ENCODE results near the gene RTCA. TPM values are rescaled to one million over a fixed set of nuclear protein-coding genes. Genes with fewer than 3 reads are reported as not detected.
A peak's percentile ranks its signal among the peaks of the same experiment; 100 is the strongest.
"Not testable (repeated sequence)": the region's sequence is repeated elsewhere in the genome, so short reads cannot be mapped to it uniquely, and the experiment has no call there.

The RTCA gene
- total RNA-seq, 1 donor from 2014 or later: 35.1 TPM

- peaks cover 14% of the 10 kb centered on the region for H3K9me3 Mint-ChIP-seq
- no peak for TF ChIP-seq CTCF (conservative IDR thresholded peaks at IDR 0.05)
- H3K27me3 Mint-ChIP-seq: no peaks in the 10 kb centered on the region
- DNase-seq (ENCODE audit: extremely low spot score, unreplicated experiment): no peak
- no peaks in the 10 kb centered on the region for H3K4me1 Mint-ChIP-seq (ENCODE audit: unreplicated experiment)
- H3K4me3 Mint-ChIP-seq: no peak overlapping the region
- no peak overlapping the region for H3K27ac Mint-ChIP-seq
- peaks cover 11% of the 10 kb centered on the region for H3K36me3 Mint-ChIP-seq
These were observed 4.3 kb upstream of the RTCA start for GRCh38 chr1:100261686-100262085.

GRCh38 chr1:100264081-100264480, 1.9 kb upstream of the RTCA start:
- H3K36me3 Mint-ChIP-seq: peaks cover 15% of the 10 kb centered on the region

GRCh38 chr1:100265562-100265930, 470 bp upstream of the RTCA start:
- Mint-ChIP-seq H3K27ac (peak overlapping the region; percentile 95), H3K4me1 (ENCODE audit: unreplicated experiment) (peaks cover 4% of the 10 kb centered on the region), H3K4me3 (peak overlapping the region; percentile 98), H3K9me3 (peaks cover 14% of the 10 kb centered on the region), H3K27me3 (no peaks in the 10 kb centered on the region), H3K36me3 (peaks cover 20% of the 10 kb centered on the region)
- no peak for DNase-seq (ENCODE audit: extremely low spot score, unreplicated experiment)
- no peak for TF ChIP-seq CTCF (conservative IDR thresholded peaks at IDR 0.05)

More at GRCh38 chr1:100264081-100264480, 1.9 kb upstream of the RTCA start:
- H3K9me3 Mint-ChIP-seq: peaks cover 14% of the 10 kb centered on the region
- not testable (repeated sequence) for DNase-seq (ENCODE audit: extremely low spot score, unreplicated experiment); H3K27me3 Mint-ChIP-seq; H3K27ac Mint-ChIP-seq; H3K4me1 Mint-ChIP-seq (ENCODE audit: unreplicated experiment)
- H3K4me3 Mint-ChIP-seq: peak overlapping the region; percentile 65

GRCh38 chr1:100266741-100267140, 725 bp downstream of the RTCA start:
- TF ChIP-seq CTCF (conservative IDR thresholded peaks at IDR 0.05): no peak
- Mint-ChIP-seq H3K9me3 (peaks cover 9% of the 10 kb centered on the region), H3K27me3 (no peaks in the 10 kb centered on the region), H3K27ac (peak overlapping the region; percentile 95), H3K4me1 (ENCODE audit: unreplicated experiment) (peaks cover 4% of the 10 kb centered on the region), H3K36me3 (peaks cover 26% of the 10 kb centered on the region), H3K4me3 (peak overlapping the region; percentile 98)
- no peak for DNase-seq (ENCODE audit: extremely low spot score, unreplicated experiment)

GRCh38 chr1:100267284-100267683, 1.3 kb downstream of the RTCA start:
- Mint-ChIP-seq H3K27me3 (no peaks in the 10 kb centered on the region), H3K36me3 (peaks cover 30% of the 10 kb centered on the region), H3K9me3 (peaks cover 7% of the 10 kb centered on the region), H3K27ac (peak overlapping the region; percentile 58), H3K4me1 (ENCODE audit: unreplicated experiment) (peaks cover 4% of the 10 kb centered on the region), H3K4me3 (peak overlapping the region; percentile 98)
- no peak for TF ChIP-seq CTCF (conservative IDR thresholded peaks at IDR 0.05)
- no peak for DNase-seq (ENCODE audit: extremely low spot score, unreplicated experiment)

GRCh38 chr1:100268202-100268601, 2.2 kb downstream of the RTCA start:
- Mint-ChIP-seq H3K36me3 (peaks cover 30% of the 10 kb centered on the region), H3K4me1 (ENCODE audit: unreplicated experiment) (peaks cover 4% of the 10 kb centered on the region), H3K27me3 (no peaks in the 10 kb centered on the region)

More at GRCh38 chr1:100268202-100268601, 2.2 kb downstream of the RTCA start:
- H3K4me3 Mint-ChIP-seq: peak overlapping the region; percentile 60
- H3K9me3 Mint-ChIP-seq: peaks cover 6% of the 10 kb centered on the region
- DNase-seq (ENCODE audit: extremely low spot score, unreplicated experiment): no peak
- TF ChIP-seq CTCF (conservative IDR thresholded peaks at IDR 0.05): no peak
- H3K27ac Mint-ChIP-seq: no peak overlapping the region

All from type B pancreatic cell (in vitro differentiated cells).